ENCODE results near the gene ARID3A. TPM values are rescaled to one million over a fixed set of nuclear protein-coding genes. Genes with fewer than 3 reads are reported as not detected.

ARID3A gene
- total RNA-seq, 1 experiment from 2014 or later: 5.6 TPM

DNA sequence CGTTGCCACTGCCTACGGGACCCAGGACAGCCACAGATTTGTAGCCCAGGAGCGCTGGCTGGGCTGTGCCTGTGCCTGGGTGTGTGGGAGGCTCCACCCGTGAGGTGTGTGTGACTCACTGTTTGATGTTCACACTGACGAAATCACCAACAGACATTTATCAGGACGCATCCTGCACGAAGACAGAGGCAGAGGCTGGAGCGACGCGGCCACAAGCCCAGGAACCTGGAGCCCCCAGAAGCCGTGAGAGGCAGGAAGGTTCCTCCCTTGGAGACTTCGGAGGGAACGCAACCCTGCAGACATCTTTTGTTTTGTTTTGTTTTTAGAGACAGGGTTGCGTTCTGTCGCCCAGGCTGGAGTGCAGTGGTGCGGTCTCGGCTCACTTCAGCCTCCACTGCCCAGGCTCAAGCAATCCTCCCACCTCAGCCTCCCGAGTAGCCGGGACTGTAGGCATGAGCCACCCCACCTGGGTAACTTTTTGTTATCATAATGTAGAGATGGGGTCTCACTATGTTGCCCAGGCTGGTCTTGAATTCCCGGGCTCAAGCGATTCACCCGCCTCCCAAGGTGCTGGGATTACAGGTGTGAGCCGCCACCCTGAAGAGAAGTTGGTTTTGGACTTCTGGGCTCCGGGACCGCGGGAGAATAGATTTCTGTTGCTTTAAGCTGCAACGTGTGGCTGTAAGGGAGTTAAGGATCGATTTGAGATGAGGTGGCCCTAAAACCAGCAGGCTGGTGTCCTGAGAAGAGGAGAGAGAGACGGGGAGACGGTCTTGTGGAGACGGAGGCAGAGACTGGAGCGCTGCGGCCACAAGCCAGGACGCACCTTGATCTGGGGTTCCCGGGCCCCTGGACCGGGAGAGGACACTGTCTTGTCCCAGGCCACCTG lies 33.4 kb downstream of the ARID3A start:
- no peaks in the 10 kb centered on the region for H3K36me3 ChIP-seq (ENCODE audit: low read depth, low read length)
- H3K4me3 ChIP-seq (ENCODE audit: low read length): no peak overlapping the region
- BruUV-seq (replicated peaks): no TSS peak
- H3K27me3 ChIP-seq (ENCODE audit: low read length): no peaks in the 10 kb centered on the region
- H3K9me2 ChIP-seq (replicated peaks; ENCODE audit: low read length): no peaks in the 10 kb centered on the region
- DNase-seq (peak; percentile 76), ATAC-seq (peak; percentile 97)
- H3K9ac ChIP-seq (ENCODE audit: low read length): no peak overlapping the region
- H4K20me1 ChIP-seq (ENCODE audit: low read length): no peaks in the 10 kb centered on the region
- CTCF ChIA-PET: no interaction called here
- no peak overlapping the region for H2AFZ ChIP-seq (ENCODE audit: low read length)
- TF ChIP-seq EZH2phosphoT487 (IDR thresholded peaks at IDR 0.05; ENCODE audit: borderline replicate concordance, low read length) (no peak), EZH2 (IDR thresholded peaks at IDR 0.05; ENCODE audit: low read length, unreplicated experiment) (no peak)
- TF ChIP-seq, protein P1, sequence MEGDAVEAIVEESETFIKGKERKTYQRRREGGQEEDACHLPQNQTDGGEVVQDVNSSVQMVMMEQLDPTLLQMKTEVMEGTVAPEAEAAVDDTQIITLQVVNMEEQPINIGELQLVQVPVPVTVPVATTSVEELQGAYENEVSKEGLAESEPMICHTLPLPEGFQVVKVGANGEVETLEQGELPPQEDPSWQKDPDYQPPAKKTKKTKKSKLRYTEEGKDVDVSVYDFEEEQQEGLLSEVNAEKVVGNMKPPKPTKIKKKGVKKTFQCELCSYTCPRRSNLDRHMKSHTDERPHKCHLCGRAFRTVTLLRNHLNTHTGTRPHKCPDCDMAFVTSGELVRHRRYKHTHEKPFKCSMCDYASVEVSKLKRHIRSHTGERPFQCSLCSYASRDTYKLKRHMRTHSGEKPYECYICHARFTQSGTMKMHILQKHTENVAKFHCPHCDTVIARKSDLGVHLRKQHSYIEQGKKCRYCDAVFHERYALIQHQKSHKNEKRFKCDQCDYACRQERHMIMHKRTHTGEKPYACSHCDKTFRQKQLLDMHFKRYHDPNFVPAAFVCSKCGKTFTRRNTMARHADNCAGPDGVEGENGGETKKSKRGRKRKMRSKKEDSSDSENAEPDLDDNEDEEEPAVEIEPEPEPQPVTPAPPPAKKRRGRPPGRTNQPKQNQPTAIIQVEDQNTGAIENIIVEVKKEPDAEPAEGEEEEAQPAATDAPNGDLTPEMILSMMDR (conservative IDR thresholded peaks at IDR 0.05; ENCODE audit: low read depth, low read length): no peak
- no peaks in the 10 kb centered on the region for H3F3A ChIP-seq (ENCODE audit: low read length, unreplicated experiment)
- POLR2A ChIA-PET (ENCODE audit: unreplicated experiment): interaction anchor here (0.7 kb wide), 1 partner anchor 25 kb away, joined by 3 read pairs; the partner anchor contains the start of gene WDR18
- no peaks in the 10 kb centered on the region for H3K9me3 ChIP-seq (ENCODE audit: low read length)
- intact Hi-C loops (cut with micrococcal nuclease): no loop called here
- no peaks in the 10 kb centered on the region for H3K79me2 ChIP-seq (ENCODE audit: low read length)
- H3K4me1 ChIP-seq (ENCODE audit: insufficient read depth, low read length): peaks cover 14% of the 10 kb centered on the region; the same call in 1 of the 2 replicates
- peak overlapping the region; percentile 37; the same call in 1 of the 2 replicates for H3K4me2 ChIP-seq (ENCODE audit: low read length)
- no peak overlapping the region for H3K27ac ChIP-seq (ENCODE audit: low read length)

DNA sequence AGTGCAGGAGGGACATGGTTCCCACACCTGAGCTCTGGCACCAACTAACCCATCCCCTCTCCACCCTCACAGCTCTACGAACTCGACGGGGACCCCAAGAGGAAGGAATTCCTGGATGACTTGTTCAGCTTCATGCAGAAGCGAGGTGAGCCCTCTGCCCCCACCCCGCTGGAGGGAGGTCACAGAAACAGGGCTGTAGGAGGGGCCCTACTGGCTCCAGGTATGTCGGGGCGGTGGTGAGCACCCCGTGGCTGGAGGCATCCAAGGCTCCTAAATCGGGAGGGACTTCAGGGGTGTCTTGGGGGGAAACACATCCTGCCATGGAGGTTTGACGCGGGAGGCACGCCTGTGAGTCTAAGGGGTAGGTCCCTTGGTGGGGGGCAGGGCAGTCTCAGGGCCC lies 34.2 kb downstream of the ARID3A start:
- no peak for ATAC-seq
- no peaks in the 10 kb centered on the region for H3F3A ChIP-seq (ENCODE audit: low read length, unreplicated experiment)
- no peak for DNase-seq
- H3K27me3 ChIP-seq (ENCODE audit: low read length): no peaks in the 10 kb centered on the region
- ChIA-PET CTCF (no interaction called here), POLR2A (ENCODE audit: unreplicated experiment) (interaction anchor here (0.7 kb wide), 1 partner anchor 24 kb away, joined by 3 read pairs; the partner anchor contains the start of gene WDR18)
- H3K4me1 ChIP-seq (ENCODE audit: insufficient read depth, low read length): peaks cover 14% of the 10 kb centered on the region; the same call in 1 of the 2 replicates
- BruUV-seq (replicated peaks): no TSS peak
- H3K9me2 ChIP-seq (replicated peaks; ENCODE audit: low read length): no peaks in the 10 kb centered on the region
- no peaks in the 10 kb centered on the region for H3K9me3 ChIP-seq (ENCODE audit: low read length)
- no peak overlapping the region for H3K27ac ChIP-seq (ENCODE audit: low read length)
- no peaks in the 10 kb centered on the region for H3K79me2 ChIP-seq (ENCODE audit: low read length)
- no peaks in the 10 kb centered on the region for H3K36me3 ChIP-seq (ENCODE audit: low read depth, low read length)
- TF ChIP-seq EZH2phosphoT487 (IDR thresholded peaks at IDR 0.05; ENCODE audit: borderline replicate concordance, low read length): no peak
- TF ChIP-seq EZH2 (IDR thresholded peaks at IDR 0.05; ENCODE audit: low read length, unreplicated experiment): no peak
- TF ChIP-seq, protein P1 (conservative IDR thresholded peaks at IDR 0.05; ENCODE audit: low read depth, low read length): no peak
- H3K9ac ChIP-seq (ENCODE audit: low read length): no peak overlapping the region
- intact Hi-C loops (cut with micrococcal nuclease): no loop called here
- no peak overlapping the region for H2AFZ ChIP-seq (ENCODE audit: low read length)
- no peak overlapping the region for H3K4me3 ChIP-seq (ENCODE audit: low read length)
- H3K4me2 ChIP-seq (ENCODE audit: low read length): no peak overlapping the region
- H4K20me1 ChIP-seq (ENCODE audit: low read length): no peaks in the 10 kb centered on the region

DNA sequence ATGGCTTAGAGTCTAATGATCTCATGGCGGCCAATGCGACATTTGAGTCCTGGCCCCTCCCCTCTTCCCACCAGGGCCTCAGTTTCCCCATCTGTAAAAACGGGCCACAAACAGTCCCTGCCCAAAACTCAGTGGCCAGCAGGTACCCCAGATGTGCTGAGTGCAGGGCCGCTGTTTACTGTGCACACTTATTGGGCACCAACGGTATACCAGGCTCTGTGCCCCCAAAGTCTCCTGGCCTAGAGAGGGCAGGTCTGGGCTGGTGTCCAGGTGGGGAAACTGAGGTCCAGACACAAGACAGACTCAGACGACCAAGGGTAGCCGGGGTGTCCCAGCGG lies 34.7 kb downstream of the ARID3A start:
- Histone ChIP-seq H3K79me2 (ENCODE audit: low read length) (no peaks in the 10 kb centered on the region), H4K20me1 (ENCODE audit: low read length) (no peaks in the 10 kb centered on the region), H3K9ac (ENCODE audit: low read length) (no peak overlapping the region), H3K27ac (ENCODE audit: low read length) (no peak overlapping the region), H3K4me2 (ENCODE audit: low read length) (no peak overlapping the region), H2AFZ (ENCODE audit: low read length) (no peak overlapping the region), H3K27me3 (ENCODE audit: low read length) (no peaks in the 10 kb centered on the region), H3K36me3 (ENCODE audit: low read depth, low read length) (no peaks in the 10 kb centered on the region), H3K9me2 (replicated peaks; ENCODE audit: low read length) (no peaks in the 10 kb centered on the region), H3K4me3 (ENCODE audit: low read length) (no peak overlapping the region), H3K4me1 (ENCODE audit: insufficient read depth, low read length) (peaks cover 14% of the 10 kb centered on the region; the same call in 1 of the 2 replicates), H3F3A (ENCODE audit: low read length, unreplicated experiment) (no peaks in the 10 kb centered on the region), H3K9me3 (ENCODE audit: low read length) (no peaks in the 10 kb centered on the region)
- intact Hi-C loops (cut with micrococcal nuclease): no loop called here
- CTCF ChIA-PET: no interaction called here
- ATAC-seq (no peak), DNase-seq (no peak)
- TF ChIP-seq, protein P1 (conservative IDR thresholded peaks at IDR 0.05; ENCODE audit: low read depth, low read length): no peak
- TF ChIP-seq EZH2 (IDR thresholded peaks at IDR 0.05; ENCODE audit: low read length, unreplicated experiment): no peak
- no peak for TF ChIP-seq EZH2phosphoT487 (IDR thresholded peaks at IDR 0.05; ENCODE audit: borderline replicate concordance, low read length)
- BruUV-seq (replicated peaks): no TSS peak
- POLR2A ChIA-PET (ENCODE audit: unreplicated experiment): no interaction called here
